ENCODE measurements around the gene GLUD2. TPM values are rescaled to one million over a fixed set of nuclear protein-coding genes. Genes with fewer than 3 reads are reported as not detected.

Gene GLUD2
- total and polyA plus RNA-seq, 10 of the 15 experiments (the other 5 are each of a cell fraction or from before 2014, with no cell fraction given): 0.05 to 1.5 (median 0.10) TPM; not detected in 1

DNA sequence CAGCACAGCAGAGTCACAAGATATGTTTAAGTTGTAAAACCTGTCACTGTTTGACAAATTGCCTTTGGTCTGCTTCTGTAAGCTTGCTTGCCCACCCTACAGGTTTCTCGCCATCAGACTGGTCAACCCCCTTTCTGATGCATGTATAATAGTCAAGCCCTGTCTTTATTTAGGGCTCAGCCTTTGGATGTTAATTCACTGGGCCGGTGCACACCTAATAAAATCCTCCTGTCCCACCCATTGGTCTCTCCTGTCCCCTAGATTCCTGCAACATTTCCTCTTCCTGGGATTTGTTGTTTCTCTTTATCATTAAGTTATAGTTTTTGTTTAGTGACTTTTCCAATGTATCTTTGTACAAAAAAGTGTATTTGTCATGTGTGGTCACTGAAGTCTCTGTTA lies 38.2 kb downstream of the GLUD2 start (continued):
- TF ChIP-seq CTCF (IDR thresholded peaks at IDR 0.05 in 2 of 3, conservative IDR thresholded peaks at IDR 0.05 in 1 of 3; ENCODE audit: control insufficient read depth in 2 of 3, extremely low read depth in 1 of 3, insufficient read depth in 1 of 3, low read depth in 3 of 3, low read length in 3 of 3) (no peak), SPI1 (IDR thresholded peaks at IDR 0.05; ENCODE audit: borderline replicate concordance, insufficient read depth, low read depth, low read length) (no peak), ZBTB11 (CRISPR knock-in tag; IDR thresholded peaks at IDR 0.05) (no peak)

DNA sequence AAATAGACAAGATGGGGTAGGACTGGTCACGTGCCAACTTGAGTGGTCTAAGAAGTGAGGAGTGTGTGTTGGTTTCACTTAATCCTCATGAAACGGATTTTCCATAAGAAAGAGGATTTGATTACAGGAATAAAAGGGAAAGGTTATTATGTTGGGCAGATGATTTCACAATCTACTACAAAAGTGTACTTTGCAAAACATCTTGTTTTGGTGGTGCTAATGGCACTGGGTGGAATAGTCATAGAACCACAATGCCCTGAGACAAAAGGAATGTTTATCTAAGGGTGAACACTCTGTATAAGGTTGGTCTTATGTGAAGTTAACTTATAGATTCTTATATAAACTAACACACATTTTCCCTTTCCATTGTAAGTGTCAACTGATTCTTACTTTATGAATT lies 45.6 kb downstream of the GLUD2 start:
- Histone ChIP-seq H3K4me2 (ENCODE audit: control insufficient read depth, insufficient read depth) (no peak overlapping the region), H3K9ac (ENCODE audit: control insufficient read depth, insufficient read depth, low read length) (no peak overlapping the region), H3K9me3 (replicated peaks; ENCODE audit: control insufficient read depth, insufficient read depth, low read length) (no peaks in the 10 kb centered on the region), H2AFZ (ENCODE audit: control insufficient read depth, low read depth, low read length) (no peak overlapping the region), H3K36me3 (ENCODE audit: control insufficient read depth in 2 of 2, insufficient read depth in 2 of 2, low read length in 1 of 2) (no peaks in the 10 kb centered on the region), H3K4me1 (ENCODE audit: control insufficient read depth, insufficient read depth, low read length) (no peaks in the 10 kb centered on the region), H4K20me1 (ENCODE audit: control insufficient read depth, insufficient read depth) (no peaks in the 10 kb centered on the region), H3K4me3 (no peak overlapping the region), H3K79me2 (ENCODE audit: control insufficient read depth, insufficient read depth, low read length) (no peaks in the 10 kb centered on the region), H3K27me3 (replicated peaks in 1 of 2; ENCODE audit: control insufficient read depth in 2 of 2, insufficient read depth in 2 of 2, low read length in 1 of 2) (no peaks in the 10 kb centered on the region), H3K27ac (ENCODE audit: control insufficient read depth, insufficient read depth) (no peak overlapping the region)
- no peak for DNase-seq (ENCODE audit: low read depth, low spot score)
- WGBS (ENCODE audit: insufficient coverage, insufficient replicate concordance, low lambda C conversion rate, missing lambda C conversion rate): 2% methylated on average over 2 of the region's 2 CpGs
- POLR2A ChIA-PET: interaction anchor here (0.6 kb wide), 1 partner anchor 947 kb away, joined by 3 read pairs; no protein-coding TSS in a partner anchor
- intact Hi-C loops (cut with micrococcal nuclease; ENCODE audit: unreplicated experiment): no loop called here
- BruUV-seq (replicated peaks): no TSS peak
- CTCF ChIA-PET: interaction anchor here (1.0 kb wide), 1 partner anchor 9 kb away, joined by 3 read pairs; no protein-coding TSS in a partner anchor
- SMC1A ChIA-PET (ENCODE audit: uncharacterized antibody, unreplicated experiment): interaction anchor here (0.9 kb wide), 1 partner anchor 9 kb away, joined by 3 read pairs; no protein-coding TSS in a partner anchor
- ATAC-seq: no peak
- in situ Hi-C loops (cut with MboI): no loop called here
- no peak for FAIRE-seq
- RAD21 ChIA-PET (ENCODE audit: unreplicated experiment): no interaction called here
- TF ChIP-seq RUNX3 (IDR thresholded peaks at IDR 0.05; ENCODE audit: low read length) (no peak), CBX3 (IDR thresholded peaks at IDR 0.05; ENCODE audit: borderline replicate concordance, low read depth) (no peak), SMAD1 (IDR thresholded peaks at IDR 0.05; ENCODE audit: low read depth, partially characterized antibody) (no peak), EZH2 (IDR thresholded peaks at IDR 0.05; ENCODE audit: borderline replicate concordance, control insufficient read depth, low read depth, low read length) (no peak), SMAD5 (IDR thresholded peaks at IDR 0.05; ENCODE audit: low read depth) (no peak), TBL1XR1 (IDR thresholded peaks at IDR 0.05; ENCODE audit: low read depth, low read length) (no peak), ZBED1 (IDR thresholded peaks at IDR 0.05; ENCODE audit: borderline replicate concordance) (no peak), SREBF1 (IDR thresholded peaks at IDR 0.05; ENCODE audit: low read length) (no peak), ELK1 (IDR thresholded peaks at IDR 0.05; ENCODE audit: low read depth, low read length) (no peak)
- TF ChIP-seq, protein P1, sequence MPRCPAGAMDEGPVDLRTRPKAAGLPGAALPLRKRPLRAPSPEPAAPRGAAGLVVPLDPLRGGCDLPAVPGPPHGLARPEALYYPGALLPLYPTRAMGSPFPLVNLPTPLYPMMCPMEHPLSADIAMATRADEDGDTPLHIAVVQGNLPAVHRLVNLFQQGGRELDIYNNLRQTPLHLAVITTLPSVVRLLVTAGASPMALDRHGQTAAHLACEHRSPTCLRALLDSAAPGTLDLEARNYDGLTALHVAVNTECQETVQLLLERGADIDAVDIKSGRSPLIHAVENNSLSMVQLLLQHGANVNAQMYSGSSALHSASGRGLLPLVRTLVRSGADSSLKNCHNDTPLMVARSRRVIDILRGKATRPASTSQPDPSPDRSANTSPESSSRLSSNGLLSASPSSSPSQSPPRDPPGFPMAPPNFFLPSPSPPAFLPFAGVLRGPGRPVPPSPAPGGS (IDR thresholded peaks at IDR 0.05; ENCODE audit: borderline replicate concordance, insufficient read depth, low read depth, low read length, poor library complexity, severe bottlenecking): no peak
- TF ChIP-seq, protein P2, sequence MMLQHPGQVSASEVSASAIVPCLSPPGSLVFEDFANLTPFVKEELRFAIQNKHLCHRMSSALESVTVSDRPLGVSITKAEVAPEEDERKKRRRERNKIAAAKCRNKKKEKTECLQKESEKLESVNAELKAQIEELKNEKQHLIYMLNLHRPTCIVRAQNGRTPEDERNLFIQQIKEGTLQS (IDR thresholded peaks at IDR 0.05; ENCODE audit: borderline replicate concordance, extremely low read depth, low read depth, low read length): no peak
